Endothelial cell of umbilical vein (primary cell): ENCODE data around the gene PLK5.

Experiments
- EZH2 ChIP-seq: IDR thresholded peaks from 2 replicates; pipeline ENCODE4 v1.6.1; 2012; ENCODE audit warnings: borderline replicate concordance, low read depth, mild to moderate bottlenecking, moderate library complexity, low read length, inconsistent platforms; ENCODE audit not compliant: severe bottlenecking
- JUN ChIP-seq: IDR thresholded peaks from 2 replicates; pipeline ENCODE4 v1.6.1; 2011; ENCODE audit warnings: borderline replicate concordance, low read depth; ENCODE audit not compliant: insufficient read length, insufficient read depth
- MYC ChIP-seq: IDR thresholded peaks from one replicate; pipeline ENCODE4 v1.6.1; 2011; ENCODE audit warnings: mild to moderate bottlenecking, low read depth, low read length
- POLR2A ChIP-seq: IDR thresholded peaks from 2 replicates; pipeline ENCODE4 v1.6.1; 2012; ENCODE audit warnings: low read depth, mild to moderate bottlenecking, control low read depth, low read length
- TF ChIP-seq, protein P1 (sequence below), 2 donors: IDR thresholded peaks; 1 replicate in 1 of 2; 2 replicates in 1 of 2; pipeline ENCODE4 v1.5.1; 2011; ENCODE audit warnings: low read length in 2 of 2, mild to moderate bottlenecking in 2 of 2, moderate library complexity in 2 of 2, control low read depth in 1 of 2, inconsistent platforms in 1 of 2, low read depth in 1 of 2; ENCODE audit not compliant: insufficient read depth in 1 of 2; ENCODE audit errors: extremely low read depth in 1 of 2
- TF ChIP-seq, protein P2 (sequence below): IDR thresholded peaks from 2 replicates; pipeline ENCODE4 v1.6.1; 2011; ENCODE audit not compliant: insufficient read depth, insufficient read length

DNA sequence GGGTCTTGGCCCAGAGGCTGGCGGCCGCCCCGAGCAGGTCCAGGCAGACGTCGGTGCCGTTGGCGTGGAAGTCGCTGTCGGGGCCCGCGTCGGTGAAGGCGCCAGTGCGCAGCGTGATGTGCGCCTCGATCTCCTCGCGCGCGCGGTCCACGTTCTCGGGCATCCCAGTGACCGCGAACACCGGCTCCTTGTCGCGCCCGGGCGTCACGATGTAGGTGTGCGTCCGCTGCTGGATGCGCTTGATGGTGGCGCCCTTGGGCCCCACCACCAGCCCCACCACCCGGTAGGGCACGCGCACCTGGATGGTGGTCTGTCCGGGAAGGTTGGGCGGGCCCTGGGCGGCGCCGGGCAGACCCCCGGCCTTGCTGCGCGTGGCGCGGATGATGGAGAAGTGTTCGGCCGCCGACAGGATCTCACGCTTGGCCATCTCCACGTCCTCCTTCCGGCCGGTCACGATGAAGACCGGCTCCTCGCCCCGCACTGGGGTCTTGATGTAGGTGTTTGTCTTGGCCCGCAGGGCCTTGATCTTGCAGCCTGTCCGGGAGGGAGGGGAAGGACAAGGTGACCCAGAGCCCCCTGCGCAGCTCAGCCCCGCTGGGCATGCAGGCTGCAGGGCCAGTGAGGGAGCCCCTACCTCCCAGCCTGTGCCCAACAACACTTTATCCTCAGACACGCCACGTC, 32.7 kb downstream of the PLK5 start:
- TF ChIP-seq, protein P1, sequence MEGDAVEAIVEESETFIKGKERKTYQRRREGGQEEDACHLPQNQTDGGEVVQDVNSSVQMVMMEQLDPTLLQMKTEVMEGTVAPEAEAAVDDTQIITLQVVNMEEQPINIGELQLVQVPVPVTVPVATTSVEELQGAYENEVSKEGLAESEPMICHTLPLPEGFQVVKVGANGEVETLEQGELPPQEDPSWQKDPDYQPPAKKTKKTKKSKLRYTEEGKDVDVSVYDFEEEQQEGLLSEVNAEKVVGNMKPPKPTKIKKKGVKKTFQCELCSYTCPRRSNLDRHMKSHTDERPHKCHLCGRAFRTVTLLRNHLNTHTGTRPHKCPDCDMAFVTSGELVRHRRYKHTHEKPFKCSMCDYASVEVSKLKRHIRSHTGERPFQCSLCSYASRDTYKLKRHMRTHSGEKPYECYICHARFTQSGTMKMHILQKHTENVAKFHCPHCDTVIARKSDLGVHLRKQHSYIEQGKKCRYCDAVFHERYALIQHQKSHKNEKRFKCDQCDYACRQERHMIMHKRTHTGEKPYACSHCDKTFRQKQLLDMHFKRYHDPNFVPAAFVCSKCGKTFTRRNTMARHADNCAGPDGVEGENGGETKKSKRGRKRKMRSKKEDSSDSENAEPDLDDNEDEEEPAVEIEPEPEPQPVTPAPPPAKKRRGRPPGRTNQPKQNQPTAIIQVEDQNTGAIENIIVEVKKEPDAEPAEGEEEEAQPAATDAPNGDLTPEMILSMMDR (IDR thresholded peaks at IDR 0.05; ENCODE audit: extremely low read depth in 1 of 2, insufficient read depth in 1 of 2, low read depth in 1 of 2, low read length in 2 of 2): no peak
- TF ChIP-seq POLR2A (no peak), MYC (no peak), JUN (no peak), EZH2 (no peak)
- TF ChIP-seq, protein P2, sequence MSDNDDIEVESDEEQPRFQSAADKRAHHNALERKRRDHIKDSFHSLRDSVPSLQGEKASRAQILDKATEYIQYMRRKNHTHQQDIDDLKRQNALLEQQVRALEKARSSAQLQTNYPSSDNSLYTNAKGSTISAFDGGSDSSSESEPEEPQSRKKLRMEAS: no peak
